MV-4-11 (cell line): ENCODE results near the gene BBX.

Experiments used
- DNase-seq: peaks from one replicate; lab custom pipeline; 2025; lab: John Stamatoyannopoulos, UW

BBX gene

GRCh38 chr3:107740992-107741896 is 218.5 kb downstream of the BBX start:
- peak; percentile 20 for DNase-seq

GRCh38 chr3:107745354-107745753 is 222.6 kb downstream of the BBX start:
- DNase-seq: no peak

GRCh38 chr3:107752202-107752990 is 229.6 kb downstream of the BBX start:
- DNase-seq: peak; percentile 28

GRCh38 chr3:107753494-107753893 is 230.7 kb downstream of the BBX start:
- DNase-seq: peak; percentile 50

GRCh38 chr3:107753976-107754375 is 231.2 kb downstream of the BBX start:
- no peak for DNase-seq

GRCh38 chr3:107756649-107757048 is 233.9 kb downstream of the BBX start:
- DNase-seq: no peak

- DNase-seq: no peak
Observed at GRCh38 chr3:107757140-107757539, 234.4 kb downstream of the BBX start.

GRCh38 chr3:107760144-107760543 is 237.4 kb downstream of the BBX start:
- DNase-seq: no peak

GRCh38 chr3:107761391-107761790 is 238.6 kb downstream of the BBX start:
- DNase-seq: no peak

GRCh38 chr3:107765524-107765923 is 242.8 kb downstream of the BBX start:
- no peak for DNase-seq

- peak; percentile 94 for DNase-seq
Observed at GRCh38 chr3:107767897-107768605, 245.3 kb downstream of the BBX start.

- DNase-seq: peak; percentile 25
Observed at GRCh38 chr3:107769882-107770281, 247.1 kb downstream of the BBX start.

GRCh38 chr3:107772016-107772415 is 249.3 kb downstream of the BBX start:
- no peak for DNase-seq

GRCh38 chr3:107775974-107776373 is 253.2 kb downstream of the BBX start:
- no peak for DNase-seq

- no peak for DNase-seq
Observed at GRCh38 chr3:107781253-107781652, 258.5 kb downstream of the BBX start.

GRCh38 chr3:107782054-107782453 is 259.3 kb downstream of the BBX start:
- no peak for DNase-seq

- DNase-seq: peak; percentile 7
Observed at GRCh38 chr3:107790612-107791011, 267.9 kb downstream of the BBX start.

- DNase-seq: peak; percentile 41
Observed at GRCh38 chr3:107791027-107791426, 268.3 kb downstream of the BBX start.

- DNase-seq: no peak
Observed at GRCh38 chr3:107791450-107791849, 268.7 kb downstream of the BBX start.

GRCh38 chr3:107794664-107795443 is 272.1 kb downstream of the BBX start:
- DNase-seq: no peak

- DNase-seq: no peak
Observed at GRCh38 chr3:107795514-107796094, 272.8 kb downstream of the BBX start.
